Activated CD4-positive, alpha-beta T cell treated with anti-CD3 and anti-CD28 coated beads for 24 hours (primary cell): ENCODE measurements around the gene PTGS1.

ENCODE experiments used
- DNase-seq, 2 donors: peaks; one replicate each; pipeline ENCODE4 v3.0.0-alpha.2; 2020; ENCODE audit warnings: low read depth in 2 of 2

PTGS1 gene

DNA sequence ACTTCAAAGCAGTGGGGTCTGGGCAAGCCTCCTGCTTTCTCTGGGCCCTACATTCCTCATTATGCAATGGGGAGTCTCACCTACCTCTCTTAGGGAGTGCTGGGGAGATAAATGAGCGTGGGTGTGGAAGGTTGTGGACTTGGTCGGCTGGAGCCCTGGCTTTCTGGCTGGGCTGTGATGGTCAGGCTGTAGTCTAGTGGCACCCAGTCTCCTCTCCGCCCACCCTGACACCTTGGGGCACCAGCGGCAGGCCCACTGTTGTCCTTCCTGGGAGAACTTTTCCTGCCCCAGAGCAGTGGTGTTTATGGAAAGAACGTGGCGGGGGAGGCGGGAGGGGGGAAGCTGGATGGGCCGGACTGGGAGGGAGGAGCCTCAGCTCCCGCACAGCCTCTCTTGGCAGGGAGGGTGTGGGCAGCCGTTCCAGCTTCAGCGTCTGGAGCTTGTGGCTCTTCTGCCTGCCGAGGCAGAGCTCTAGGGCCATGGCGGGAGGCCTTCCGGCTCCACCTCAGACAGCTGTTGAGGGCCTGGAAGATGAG is 4.1 kb downstream of the PTGS1 start:
- DNase-seq = no peak

- no peak for DNase-seq
Observed at GRCh38 chr9:122376796-122377195, 6.0 kb downstream of the PTGS1 start.

DNA sequence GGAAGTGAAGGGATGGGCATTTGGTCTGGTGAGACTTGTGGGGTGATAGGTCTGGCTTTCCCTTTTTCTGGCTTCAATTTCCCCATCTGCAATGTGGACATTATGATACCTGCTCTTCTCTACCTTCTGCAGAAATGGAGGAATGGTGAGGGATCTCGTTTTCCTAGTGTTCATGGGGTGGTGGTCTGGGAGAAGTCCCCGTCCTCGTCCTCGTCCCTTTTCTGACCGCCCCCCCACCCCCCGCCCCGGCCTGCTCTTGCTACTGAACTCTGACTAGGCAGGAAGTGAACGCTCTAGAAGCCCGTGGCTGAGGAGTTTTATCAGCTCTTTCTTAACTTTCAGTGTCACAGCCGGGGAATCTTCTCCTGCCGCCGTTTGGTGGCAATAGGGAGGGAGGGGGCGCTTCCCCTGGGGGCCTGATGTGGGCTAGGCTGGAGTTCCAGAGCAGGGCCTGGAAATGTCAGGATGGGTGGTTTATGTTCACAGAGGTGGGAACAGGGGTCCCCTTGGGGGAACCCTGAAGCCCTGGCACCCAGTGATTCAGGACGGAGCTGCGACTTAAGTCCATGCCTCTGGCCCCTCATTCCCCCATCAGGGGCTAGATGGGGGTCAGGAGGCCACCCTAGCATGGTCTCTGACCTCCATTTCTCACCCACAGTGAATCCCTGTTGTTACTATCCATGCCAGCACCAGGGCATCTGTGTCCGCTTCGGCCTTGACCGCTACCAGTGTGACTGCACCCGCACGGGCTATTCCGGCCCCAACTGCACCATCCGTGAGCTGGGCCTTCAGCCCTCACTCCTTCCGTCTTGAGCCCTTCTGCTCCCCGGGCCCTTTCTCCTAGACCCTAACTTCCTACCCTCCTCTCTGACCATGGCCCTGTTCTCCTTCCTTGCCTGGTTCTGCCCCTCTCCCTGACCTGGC is 6.7 kb downstream of the PTGS1 start:
- no peak for DNase-seq

DNA sequence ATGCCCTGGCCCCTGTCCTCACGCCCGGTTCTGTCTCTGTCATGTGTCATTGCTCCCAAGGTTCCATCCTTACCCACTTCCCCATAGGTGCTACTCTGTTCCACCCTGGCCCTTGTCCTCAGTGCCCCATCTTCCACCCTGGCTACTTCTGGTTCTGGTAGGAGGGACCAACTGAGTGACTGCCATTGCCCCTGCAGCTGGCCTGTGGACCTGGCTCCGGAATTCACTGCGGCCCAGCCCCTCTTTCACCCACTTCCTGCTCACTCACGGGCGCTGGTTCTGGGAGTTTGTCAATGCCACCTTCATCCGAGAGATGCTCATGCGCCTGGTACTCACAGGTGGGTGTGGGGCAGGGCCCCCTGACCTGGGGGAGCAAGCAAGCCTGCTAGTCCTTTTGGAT is 7.4 kb downstream of the PTGS1 start:
- DNase-seq = no peak

DNA sequence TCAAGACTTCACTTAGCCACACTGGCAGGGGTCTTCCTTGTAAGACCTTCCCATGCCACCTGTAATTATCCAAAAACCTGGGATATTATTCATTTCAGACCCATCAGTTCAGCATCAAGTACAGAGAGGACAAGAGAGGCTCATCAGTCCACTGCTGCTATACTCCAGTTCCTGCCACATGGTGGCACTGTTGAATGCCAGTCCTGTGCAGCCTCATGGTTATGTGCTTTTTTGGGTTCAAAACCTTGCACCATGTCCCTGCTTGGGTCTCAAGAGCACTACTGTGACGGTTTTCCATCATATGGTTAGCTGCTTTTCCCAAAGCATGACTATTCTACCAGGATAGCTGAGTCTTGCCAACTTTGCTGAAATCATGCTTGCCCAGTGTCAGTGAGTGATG is 8.5 kb downstream of the PTGS1 start:
- DNase-seq = no peak

GRCh38 chr9:122380293-122380692 is 9.5 kb downstream of the PTGS1 start:
- DNase-seq = no peak

GRCh38 chr9:122381206-122381950 is 10.6 kb downstream of the PTGS1 start:
- DNase-seq = no peak

DNA sequence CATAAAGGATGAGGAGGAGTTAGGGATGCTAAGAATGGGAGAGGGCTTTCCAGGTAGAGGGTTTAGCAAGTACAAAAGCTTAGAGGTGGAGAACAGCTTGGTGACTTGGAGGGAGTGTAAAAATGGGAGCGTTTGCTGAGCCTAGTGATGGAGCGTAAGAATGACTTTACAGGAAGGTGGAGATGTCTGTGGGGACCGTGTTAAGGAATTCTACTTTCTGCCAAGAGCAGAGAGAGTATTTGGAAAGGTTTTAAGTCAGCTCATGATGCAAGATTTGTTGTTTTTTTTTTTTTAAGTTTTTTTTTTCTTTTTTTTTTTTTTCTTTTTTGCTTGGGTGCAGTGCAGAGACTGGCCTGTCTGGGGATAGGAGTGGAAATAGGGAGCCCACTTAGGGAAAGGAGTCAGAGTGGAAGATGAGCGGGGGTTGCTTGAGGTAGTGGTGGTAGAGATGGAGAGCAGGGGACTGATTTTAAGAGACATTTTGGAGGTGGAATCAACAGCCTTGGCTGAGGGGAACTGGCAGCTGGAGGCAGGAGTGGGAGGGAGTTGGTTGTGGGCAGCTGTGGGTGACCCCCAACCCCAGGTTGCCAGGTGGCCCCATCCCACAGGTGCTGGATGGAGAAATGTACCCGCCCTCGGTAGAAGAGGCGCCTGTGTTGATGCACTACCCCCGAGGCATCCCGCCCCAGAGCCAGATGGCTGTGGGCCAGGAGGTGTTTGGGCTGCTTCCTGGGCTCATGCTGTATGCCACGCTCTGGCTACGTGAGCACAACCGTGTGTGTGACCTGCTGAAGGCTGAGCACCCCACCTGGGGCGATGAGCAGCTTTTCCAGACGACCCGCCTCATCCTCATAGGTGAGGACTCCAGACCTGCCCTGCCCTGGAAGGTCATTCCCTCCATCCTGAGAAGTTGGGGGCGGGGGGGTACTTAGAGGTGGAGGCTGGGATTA is 12.4 kb downstream of the PTGS1 start:
- DNase-seq = no peak

GRCh38 chr9:122383992-122384461 is 13.2 kb downstream of the PTGS1 start:
- DNase-seq = no peak

GRCh38 chr9:122386311-122386872 is 15.6 kb downstream of the PTGS1 start:
- DNase-seq = no peak

DNA sequence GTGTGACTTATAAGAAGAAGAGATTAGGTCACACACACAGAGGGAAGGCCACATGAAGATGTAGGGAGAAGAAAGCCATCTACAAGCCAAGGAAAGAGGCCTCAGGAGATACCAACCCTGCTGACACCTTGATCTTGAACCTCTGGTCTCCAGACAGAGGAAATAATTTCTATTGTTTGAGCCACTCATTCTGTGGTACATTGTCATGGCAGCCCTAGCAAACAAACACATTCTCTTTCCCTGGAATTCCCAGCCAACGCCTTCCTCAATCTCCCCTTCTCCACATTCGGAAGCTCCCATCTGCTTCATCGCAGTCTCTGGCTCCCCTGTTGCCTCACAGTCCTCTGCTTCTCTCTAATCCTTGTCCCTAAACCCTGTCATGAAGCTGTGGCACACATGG is 16.7 kb downstream of the PTGS1 start:
- DNase-seq = no peak

DNA sequence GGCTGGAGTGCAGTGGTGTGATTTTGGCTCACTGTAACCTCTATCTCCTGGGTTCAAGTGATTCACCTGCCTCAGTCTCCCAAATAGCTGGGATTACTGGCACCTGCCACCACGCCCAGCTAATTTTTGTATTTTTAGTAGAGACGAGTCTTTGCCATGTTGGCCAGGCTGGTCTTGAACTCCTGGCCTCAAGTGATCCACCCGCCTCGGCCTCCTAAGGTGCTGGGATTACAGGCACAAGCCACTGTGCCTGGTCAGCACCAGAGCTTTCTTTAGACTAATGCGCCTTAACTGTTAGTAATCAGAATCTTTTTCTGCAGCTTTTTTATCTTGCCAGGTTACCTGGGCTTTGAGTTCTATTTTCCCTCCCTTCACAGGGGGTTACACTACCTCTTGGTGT is 18.4 kb downstream of the PTGS1 start:
- DNase-seq = no peak

- DNase-seq = no peak
Observed at GRCh38 chr9:122389799-122390481, 19.1 kb downstream of the PTGS1 start.

DNA sequence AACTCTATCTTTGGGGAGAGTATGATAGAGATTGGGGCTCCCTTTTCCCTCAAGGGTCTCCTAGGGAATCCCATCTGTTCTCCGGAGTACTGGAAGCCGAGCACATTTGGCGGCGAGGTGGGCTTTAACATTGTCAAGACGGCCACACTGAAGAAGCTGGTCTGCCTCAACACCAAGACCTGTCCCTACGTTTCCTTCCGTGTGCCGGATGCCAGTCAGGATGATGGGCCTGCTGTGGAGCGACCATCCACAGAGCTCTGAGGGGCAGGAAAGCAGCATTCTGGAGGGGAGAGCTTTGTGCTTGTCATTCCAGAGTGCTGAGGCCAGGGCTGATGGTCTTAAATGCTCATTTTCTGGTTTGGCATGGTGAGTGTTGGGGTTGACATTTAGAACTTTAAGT is 21.5 kb downstream of the PTGS1 start:
- no peak for DNase-seq

DNA sequence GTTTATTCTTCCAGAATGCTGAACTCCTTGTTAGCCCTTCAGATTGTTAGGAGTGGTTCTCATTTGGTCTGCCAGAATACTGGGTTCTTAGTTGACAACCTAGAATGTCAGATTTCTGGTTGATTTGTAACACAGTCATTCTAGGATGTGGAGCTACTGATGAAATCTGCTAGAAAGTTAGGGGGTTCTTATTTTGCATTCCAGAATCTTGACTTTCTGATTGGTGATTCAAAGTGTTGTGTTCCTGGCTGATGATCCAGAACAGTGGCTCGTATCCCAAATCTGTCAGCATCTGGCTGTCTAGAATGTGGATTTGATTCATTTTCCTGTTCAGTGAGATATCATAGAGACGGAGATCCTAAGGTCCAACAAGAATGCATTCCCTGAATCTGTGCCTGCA is 21.9 kb downstream of the PTGS1 start:
- no peak for DNase-seq

DNA sequence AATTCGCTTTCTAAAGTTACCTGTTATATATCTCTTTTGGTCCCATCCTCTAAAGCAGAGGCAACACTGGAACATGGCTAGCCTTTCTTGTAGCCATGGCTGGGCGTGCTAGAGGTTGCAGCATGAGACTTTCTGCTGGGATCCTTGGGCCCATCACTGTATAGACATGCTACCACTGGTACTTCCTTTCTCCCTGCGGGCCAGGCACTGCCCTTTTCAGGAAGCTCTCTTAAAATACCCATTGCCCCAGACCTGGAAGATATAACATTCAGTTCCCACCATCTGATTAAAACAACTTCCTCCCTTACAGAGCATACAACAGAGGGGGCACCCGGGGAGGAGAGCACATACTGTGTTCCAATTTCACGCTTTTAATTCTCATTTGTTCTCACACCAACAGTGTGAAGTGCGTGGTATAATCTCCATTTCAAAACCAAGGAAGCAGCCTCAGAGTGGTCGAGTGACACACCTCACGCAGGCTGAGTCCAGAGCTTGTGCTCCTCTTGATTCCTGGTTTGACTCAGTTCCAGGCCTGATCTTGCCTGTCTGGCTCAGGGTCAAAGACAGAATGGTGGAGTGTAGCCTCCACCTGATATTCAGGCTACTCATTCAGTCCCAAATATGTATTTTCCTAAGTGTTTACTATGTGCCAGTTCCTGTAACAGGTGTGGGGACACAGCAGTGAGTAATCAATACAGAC is 22.6 kb downstream of the PTGS1 start:
- no peak for DNase-seq

GRCh38 chr9:122394265-122395125 is 23.7 kb downstream of the PTGS1 start:
- no peak for DNase-seq

DNA sequence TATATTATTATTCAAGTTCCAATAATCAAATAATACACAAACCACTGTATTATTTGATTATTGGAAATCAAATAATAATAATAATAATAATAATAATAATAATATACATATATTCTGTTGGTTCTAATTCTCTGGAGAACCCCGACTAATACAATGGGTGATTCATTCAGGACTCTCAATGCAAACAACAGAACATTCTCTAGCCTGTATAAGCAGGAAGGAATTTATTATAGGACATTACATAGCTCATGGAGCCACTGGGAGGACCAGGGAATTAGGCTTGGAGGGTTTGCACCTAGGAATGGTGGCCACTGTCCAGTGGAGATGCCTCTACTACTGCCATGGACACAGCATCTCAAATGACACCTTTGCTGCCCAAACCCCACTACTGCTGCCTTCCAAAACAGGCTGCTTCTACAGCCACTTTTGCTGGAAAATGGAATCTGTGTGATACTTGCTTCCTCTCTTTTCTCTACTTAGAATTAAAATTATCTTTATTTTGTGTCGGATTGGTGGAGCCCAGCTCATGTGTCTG is 25.9 kb downstream of the PTGS1 start:
- no peak for DNase-seq

DNA sequence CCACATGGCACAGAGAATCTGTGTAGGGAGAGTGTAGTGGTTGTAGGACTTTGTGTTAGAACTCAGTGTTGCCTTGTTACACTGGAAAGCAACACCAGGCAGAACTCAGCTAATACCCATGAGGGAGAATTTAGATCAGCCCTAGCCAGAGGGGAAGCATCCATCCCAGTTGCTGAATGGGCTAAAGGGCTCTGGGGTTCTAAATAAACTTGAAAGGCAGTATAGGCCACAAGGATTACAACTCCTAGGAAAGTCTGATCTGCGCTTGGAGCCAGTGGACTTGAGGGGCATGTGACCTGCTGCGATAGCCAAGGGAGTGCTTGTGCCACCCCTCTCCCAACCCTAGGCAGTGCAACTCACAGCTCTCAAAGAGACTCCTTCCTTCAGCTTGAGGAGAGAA is 26.9 kb downstream of the PTGS1 start:
- no peak for DNase-seq
